Prostate gland (tissue), 2 donors: ENCODE data around the gene LGI1.

Experiments
- CTCF ChIP-seq, 4 experiments: fragments of 200-600 bp in 2 of 4; fragments of 450-650 bp in 2 of 4; sonication (generic) in 2 of 4; IDR thresholded peaks; 1 replicate in 3 of 4; 2 replicates in 1 of 4; pipeline ENCODE4 v1.5.1; 2016 to 2019; ENCODE audit warnings: antibody characterized with exemption in 4 of 4, mild to moderate bottlenecking in 2 of 4, moderate library complexity in 2 of 4
- POLR2A ChIP-seq: fragments of 450-650 bp; IDR thresholded peaks from one replicate; pipeline ENCODE4 v1.6.1; 2016; ENCODE audit warnings: antibody characterized with exemption, mild to moderate bottlenecking

DNA sequence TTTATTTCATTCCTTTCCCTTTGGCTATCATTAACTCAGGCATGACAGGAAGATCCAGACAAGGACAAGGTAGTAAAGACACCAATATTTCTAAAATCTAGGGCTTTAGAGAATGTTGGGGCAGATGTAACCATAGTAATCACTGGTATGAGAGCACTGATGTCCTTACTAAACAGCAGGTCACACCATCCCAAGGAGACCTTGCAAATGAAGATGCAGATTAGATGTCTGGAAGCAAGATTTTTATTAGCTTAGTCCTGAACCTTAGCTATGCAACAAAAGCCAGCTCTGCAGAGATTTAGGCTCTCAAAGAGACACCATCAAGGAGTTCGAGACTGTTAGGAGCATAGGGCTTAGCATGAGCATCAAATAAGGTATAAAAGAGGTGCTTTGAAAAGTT is 31.7 kb upstream of the LGI1 start:
- TF ChIP-seq CTCF (IDR thresholded peaks at IDR 0.05) (no peak), POLR2A (no peak)
